Measurements from ENCODE around the gene RNF157.
"Not testable (repeated sequence)": the region's sequence is repeated elsewhere in the genome, so short reads cannot be mapped to it uniquely, and the experiment has no call there.

RNF157 gene

DNA sequence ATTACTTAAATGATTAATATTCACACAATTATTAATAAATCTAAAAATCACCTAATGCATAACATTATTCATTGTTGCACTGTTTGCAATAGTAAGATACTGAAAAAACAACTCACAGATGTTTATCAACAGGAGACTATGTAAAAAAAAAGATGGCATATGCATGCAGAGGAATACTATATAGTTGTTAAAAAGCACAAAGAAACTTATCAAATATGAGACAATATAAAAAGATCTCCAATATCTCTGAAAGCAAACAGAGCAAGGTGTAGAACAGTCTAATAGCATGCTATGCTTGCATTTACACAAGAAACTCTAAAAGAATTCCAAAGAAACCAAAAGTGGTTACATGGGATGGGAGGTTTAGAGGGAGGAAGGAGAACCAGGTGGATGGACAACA is 3.7 kb downstream of the RNF157 start:
- in situ Hi-C loops (cut with MboI; ENCODE audit: low sequenced_read_pairs): no loop called here

DNA sequence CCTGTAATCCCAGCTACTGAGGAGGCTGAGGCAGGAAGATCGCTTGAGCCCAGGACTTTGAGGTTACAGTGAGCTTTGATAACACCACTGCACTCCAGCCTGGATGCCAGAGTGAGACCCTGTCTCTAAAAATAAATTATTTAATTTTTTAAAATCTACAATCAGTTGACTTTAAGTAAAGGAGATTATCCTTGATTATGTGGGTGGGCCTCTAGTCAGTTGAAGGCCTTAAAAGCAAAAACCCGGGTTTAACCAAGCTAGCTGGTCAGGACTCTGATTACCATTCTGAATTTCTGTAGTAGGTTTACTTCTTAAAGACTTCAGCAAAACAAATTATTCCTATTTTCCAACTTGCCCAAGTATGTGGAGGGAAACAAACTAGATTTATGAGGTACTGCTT is 4.4 kb downstream of the RNF157 start:
- in situ Hi-C loops (cut with MboI; ENCODE audit: low sequenced_read_pairs): no loop called here

DNA sequence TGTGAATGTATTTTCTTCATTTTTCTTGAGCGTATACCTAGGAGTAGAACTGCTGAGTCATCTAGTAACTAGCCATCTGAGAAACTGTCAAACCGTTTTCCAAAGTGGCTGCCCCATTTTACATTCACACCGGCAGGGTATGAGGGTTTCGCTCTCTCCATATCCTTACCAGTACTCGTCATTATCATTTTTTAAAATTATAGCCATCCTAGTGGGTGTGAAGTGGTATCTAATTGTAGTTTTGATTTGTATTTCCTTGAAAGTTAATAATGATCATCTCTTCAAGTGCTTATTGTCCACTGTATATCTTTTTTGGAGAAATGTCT is 6.0 kb downstream of the RNF157 start:
- in situ Hi-C loops (cut with MboI; ENCODE audit: low sequenced_read_pairs): no loop called here

DNA sequence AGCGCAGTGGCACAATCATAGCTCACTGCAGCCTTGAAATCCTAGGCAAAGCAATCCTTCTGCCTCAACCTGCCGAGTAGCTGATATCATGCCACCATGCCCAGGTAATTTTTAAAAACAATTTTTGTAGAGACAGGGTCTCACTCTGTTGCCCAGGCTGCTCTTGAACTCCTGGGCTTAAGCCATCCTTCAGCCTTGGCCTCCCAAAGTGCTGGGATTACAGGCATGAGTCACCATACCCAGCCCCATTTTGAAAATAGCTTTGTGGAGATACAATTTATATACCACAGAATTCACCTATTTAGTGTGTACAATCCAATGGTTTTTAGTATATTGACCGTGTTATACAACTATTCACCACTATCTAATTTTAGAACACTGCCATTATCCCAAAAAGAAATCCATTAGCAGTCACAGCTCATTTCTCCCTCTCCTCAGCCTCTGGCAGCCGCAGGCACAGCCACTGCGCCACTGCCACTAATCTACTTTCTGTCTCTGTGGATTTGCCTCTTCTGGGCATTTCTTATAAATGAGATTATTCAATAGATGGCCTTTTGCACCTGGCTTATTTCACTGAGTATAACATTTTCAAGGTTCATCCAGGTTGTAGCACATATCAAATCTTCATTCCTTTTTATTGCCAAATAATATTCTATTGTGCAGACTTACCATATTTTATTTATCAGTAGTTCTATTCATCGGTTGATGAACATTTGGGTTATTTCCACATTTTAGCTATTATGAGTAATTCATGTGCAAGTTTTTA is 6.5 kb downstream of the RNF157 start:
- in situ Hi-C loops (cut with MboI; ENCODE audit: low sequenced_read_pairs): no loop called here

DNA sequence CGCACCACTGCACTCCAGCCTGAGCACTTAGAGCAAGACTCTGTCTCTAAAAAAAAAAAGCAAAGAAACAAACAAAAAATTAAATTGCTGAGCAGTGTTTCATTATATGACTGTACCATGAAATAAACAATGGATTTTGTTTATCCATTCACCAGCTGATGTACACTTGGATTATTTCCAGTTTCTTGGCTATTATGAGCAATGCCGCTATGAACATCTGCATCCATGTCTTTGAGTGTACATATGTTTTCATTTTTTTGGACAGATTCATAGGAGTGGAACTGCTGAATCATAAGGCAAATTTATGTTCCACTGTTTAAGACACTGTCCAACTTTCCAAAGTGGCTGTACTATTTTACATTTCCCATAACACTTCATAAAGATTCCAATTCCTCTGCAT is 8.0 kb downstream of the RNF157 start:
- in situ Hi-C loops (cut with MboI; ENCODE audit: low sequenced_read_pairs): no loop called here

DNA sequence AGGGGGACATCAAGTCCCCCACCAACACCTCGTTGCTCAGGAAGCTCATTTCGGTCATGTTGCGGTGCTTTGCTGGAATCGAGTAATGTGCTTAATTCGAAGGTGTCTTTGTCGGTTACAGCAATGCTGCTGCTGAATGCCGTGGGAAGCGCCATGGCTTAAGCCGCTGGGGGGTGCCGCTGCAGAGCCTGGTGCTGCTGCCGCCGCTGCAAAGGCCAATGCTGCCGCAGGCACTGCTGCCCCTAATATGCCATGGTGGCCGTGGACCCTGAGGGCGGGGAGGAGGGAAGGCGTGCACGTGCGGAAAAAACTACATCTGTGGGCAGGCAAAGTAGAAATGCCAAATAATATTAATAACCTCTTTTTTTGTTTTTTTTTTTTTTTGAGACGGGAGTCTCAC is 13.5 kb downstream of the RNF157 start:
- in situ Hi-C loops (cut with MboI; ENCODE audit: low sequenced_read_pairs): not testable (repeated sequence)

DNA sequence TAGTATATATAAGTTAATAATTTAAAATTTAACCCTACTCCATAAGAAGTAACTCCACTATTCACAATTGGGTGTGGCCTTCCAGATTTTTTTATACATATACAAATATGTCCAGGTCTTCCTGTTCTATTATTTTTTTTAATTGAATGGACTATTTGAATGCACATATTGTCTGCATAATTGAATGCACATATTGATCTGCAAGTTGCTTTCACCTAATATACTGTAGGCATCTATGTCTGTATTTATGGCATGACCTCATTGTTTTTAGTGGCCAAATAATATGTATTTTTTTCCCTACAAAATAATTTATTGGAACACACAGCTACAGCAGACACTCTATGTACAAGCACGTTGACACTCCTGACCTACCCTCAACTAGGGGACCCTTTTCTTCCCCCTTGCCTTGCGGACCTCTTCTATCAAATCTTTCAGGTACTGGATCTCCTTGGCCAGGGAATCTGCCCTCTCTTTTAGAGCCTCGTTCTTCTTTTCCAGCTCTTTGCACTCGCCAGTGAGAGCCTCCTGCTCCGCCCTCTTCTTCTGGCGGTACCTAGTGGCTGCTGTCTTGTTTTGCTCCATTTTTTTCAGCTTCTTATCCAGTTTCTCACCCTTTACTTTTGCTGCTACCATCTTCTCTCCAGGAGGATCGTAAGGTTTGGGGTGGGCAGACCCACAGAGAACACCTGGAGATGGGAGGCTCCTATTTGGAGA is 14.8 kb downstream of the RNF157 start:
- in situ Hi-C loops (cut with MboI; ENCODE audit: low sequenced_read_pairs): not testable (repeated sequence)

DNA sequence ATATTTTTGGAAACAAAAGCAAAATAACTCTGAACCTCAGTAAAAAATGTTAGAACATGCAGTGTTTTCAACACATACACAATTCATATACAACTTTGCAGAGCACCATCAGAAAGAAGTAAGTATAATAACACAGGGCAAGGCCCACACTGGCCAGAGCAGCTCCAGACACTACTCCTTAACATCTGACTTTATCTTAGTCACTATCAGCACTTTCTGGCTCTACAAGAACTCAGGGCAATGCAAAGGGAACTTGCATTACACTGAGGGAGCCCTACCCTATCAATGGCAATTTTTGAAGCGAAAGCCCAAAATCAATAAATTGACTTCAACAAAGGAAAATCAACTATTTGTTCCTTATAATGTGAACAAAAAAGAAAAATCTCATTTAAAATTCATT is 16.5 kb downstream of the RNF157 start:
- in situ Hi-C loops (cut with MboI; ENCODE audit: low sequenced_read_pairs): no loop called here

DNA sequence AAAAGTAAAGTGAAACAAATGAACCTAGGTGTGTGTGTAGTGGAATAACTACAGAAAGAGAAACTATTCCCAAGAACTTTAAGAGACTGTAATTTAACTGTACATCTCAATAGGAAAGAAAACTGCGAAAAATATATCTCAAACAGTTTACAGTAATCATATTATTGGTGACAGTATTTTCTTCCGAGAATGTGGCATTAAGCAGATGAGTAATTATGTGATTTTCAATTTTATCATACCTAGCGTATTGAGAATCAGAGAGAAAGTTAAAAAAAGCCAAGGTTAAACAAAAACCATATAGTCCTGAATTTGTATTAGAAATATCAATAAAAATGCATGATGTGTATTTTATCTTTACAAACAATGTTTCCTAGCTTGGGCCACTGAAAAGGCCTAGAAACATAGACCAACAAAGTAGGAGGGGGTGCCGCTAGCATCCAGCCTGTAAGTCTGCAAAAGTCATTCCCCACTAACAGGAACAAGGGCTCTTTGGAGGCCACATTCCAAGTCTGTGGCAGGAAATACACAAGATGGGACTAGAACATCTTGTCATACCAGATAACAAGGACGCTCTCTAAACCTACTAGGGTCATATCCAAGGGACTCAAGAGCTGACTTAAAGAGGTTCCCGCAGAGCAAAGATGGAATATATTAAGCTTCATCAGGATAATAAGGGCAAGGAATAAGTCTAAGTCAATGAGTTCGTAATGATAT is 20.5 kb downstream of the RNF157 start:
- in situ Hi-C loops (cut with MboI; ENCODE audit: low sequenced_read_pairs): no loop called here

DNA sequence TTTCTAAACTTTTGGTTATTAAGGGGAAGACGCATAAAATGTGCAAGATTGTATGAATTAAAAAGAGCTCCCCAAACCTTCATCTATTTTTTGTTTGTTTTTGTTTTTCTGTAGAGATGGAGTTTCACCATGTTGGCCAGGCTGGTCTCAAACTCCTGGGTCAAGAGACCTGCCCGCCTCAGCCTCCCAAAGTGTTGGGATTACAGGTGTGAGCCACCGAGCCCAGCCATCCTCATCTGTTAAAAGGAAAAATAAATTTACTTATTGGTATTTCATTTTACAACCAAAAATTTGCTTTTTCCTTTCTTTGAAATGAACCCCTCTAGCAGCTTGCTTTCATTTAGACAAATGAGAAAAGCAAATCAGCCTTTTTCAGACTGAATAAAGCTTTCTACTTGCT is 23.2 kb downstream of the RNF157 start:
- in situ Hi-C loops (cut with MboI; ENCODE audit: low sequenced_read_pairs): no loop called here

DNA sequence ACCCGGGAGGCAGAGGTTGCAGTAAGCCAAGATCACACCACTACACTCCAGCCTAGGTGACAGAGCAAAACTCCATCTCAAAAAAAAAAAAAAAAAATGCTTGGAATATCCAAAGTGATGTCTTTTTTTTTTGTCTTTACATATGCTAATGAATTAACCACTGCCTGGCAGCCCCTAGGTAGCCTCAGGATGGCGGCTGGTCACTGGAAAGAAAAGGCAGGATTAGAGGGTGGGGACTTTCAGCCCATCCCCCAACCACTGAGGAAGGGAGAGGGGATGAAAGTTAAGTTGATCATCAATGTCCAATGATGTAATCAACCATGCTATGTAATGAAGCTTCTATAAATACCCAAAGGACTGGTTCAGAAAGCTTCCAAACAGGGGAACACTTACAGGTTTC is 26.8 kb downstream of the RNF157 start:
- in situ Hi-C loops (cut with MboI; ENCODE audit: low sequenced_read_pairs): no loop called here

DNA sequence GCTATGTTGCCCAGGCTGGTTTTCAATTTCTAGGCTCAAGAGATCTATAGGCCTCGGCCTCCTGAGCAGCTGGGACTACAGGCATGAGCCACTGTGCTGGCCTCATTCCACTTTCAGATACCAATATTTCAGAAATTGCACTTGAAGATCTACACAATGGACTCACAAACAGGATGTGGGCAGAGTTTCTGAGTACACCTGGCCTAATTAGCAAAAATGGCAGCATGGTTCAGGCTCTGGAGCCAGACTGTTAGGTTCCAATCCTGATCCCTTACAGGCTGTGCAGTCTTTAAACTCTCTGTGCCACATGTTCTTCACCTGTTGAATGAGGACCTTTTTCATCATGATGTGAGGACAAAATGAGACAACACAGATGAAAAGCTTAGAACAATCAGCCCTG is 32.2 kb downstream of the RNF157 start:
- in situ Hi-C loops (cut with MboI; ENCODE audit: low sequenced_read_pairs): no loop called here

DNA sequence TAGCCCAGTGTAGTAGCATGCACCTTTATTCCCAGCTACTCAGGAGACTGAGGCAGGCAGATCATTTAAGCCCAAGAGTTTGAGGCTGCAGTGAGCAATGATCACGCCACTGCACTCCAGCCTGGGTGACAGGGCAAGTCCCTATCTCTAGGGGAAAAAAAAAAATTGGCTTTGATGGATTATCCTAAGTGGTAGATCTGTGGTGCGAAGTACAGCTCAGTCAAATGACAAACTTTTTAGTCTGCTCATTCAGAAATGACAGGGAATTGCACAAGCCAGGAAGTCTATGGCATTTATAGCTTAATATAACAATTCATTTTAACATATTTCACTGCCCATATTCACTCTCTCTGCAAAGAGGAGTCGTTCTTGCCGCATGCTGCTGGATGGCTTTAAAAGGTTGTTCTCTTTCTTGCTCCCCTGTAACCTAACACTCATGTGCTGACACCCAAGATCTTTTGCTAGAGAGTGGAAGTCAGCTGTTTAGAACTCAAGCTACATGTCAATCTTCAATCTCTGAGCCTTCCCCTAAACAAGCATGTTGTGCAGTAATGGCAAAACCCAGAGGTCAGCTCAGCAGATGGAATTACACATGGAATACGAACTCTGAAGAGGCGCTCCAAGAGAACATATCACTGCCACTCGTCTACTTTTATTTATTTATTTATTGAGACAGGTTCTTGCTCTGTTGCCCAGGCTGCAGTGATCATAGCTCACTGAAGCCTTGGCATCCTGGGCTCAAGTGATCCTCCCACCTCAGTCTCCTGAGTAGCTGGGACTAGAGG is 32.8 kb downstream of the RNF157 start:
- in situ Hi-C loops (cut with MboI; ENCODE audit: low sequenced_read_pairs): no loop called here

DNA sequence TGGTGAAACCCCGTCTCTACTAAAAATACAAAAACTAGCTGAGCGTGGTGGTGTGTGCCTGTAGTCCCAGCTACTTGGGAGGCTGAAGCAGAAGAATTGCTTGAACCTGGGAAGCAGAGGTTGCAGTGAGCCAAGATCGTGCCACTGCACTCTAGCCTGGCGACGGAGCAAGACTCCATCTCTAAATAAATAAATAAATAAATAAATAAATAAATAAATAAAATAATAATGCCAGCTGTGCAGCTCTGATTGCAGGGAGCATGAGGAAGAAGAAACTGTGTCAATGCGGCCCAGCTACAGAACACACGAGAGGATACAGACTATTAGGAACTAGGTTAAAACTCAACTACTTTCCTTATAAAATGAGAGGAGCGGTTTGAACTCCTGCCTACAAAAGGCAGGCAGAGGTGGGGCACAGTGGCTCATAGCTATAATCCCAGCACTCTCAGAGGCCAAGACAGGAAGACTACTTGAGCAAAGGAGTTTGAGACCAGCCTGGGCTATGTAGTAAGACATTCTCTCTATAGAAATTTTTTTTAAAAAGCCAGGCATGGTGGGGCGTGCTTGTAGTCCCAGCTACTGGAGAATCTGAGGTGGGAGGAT is 34.6 kb downstream of the RNF157 start:
- in situ Hi-C loops (cut with MboI; ENCODE audit: low sequenced_read_pairs): not testable (repeated sequence)

DNA sequence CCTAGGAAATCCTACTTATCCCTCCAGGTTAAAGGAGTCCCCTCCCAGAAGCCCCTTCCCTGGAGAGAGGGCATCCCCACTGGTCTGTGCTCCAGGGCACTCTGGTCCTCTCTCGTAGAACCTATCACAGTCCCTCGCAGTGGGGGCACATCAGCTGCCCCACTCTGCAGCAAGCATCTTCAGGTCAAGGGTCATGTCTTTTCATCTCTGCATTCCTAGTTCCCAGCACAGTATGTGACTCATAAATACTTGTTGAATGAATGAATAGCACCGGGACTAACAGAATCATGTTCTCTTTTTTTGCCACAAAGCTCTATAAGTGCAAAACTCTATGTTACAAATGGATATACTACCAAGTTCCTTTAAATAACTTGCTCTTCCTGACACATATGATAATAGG is 36.0 kb downstream of the RNF157 start:
- in situ Hi-C loops (cut with MboI; ENCODE audit: low sequenced_read_pairs): no loop called here

DNA sequence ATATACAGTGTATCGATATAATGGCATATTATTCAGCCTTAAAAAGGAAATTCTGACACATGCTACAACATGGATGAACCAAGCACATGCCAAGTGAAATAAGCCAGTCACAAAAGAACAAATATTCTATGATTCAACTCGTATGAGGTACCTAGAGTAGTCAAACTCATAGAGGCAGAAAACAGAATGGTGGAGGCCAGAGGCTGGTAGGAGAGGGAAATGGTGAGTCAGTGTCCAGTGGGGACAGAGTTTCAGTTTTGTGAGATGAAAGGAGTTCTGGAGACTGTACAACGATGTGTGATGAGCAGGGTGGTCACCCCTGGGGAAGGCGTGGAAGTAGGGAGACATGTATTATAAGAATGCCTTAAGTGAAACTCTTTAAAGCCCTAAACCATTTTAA is 39.9 kb downstream of the RNF157 start:
- in situ Hi-C loops (cut with MboI; ENCODE audit: low sequenced_read_pairs): no loop called here

DNA sequence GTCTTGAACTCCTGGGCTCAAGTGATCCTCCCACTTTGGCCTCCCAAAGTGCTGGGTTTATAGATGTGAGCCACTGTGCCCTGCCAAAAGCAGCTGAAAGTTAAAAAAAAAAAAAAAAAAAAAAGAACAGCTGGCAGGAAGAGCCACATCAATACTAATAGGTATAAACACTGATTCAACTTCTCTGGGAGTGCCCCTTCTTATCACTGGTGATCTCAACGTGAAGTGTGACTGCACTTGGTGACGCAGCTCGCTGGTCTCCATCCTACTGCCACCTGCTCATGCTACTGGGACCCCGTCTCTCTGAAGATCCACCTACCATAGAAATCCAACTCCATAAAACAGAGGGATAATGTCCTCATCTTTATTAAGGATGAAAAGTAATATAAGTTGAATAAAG is 40.8 kb downstream of the RNF157 start:
- in situ Hi-C loops (cut with MboI; ENCODE audit: low sequenced_read_pairs): loop anchor here (10.0 kb wide), 1 partner anchor 65 kb away; the partner anchor contains the start of gene UBALD2

DNA sequence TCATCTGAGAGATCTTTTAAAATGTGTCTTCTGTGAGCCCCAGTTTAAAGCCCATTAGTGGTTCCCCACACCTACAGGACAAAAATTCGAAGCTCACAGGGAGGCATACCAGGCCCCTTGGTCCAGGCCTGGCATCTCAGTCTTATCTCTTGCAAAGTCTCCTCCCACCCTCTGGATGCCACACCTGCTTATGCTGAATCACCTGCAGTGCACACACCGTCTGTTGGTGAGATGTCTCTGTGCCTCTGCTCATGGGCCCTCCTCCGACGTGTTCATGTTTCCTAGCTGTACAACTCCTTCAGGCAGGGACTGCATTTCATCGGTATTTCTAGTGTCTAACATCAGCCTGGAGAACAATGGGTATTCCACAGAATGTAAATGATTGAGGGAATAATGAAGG is 41.6 kb downstream of the RNF157 start:
- in situ Hi-C loops (cut with MboI; ENCODE audit: low sequenced_read_pairs): loop anchor here (10.0 kb wide), 1 partner anchor 66 kb away; the partner anchor contains the start of gene UBALD2

DNA sequence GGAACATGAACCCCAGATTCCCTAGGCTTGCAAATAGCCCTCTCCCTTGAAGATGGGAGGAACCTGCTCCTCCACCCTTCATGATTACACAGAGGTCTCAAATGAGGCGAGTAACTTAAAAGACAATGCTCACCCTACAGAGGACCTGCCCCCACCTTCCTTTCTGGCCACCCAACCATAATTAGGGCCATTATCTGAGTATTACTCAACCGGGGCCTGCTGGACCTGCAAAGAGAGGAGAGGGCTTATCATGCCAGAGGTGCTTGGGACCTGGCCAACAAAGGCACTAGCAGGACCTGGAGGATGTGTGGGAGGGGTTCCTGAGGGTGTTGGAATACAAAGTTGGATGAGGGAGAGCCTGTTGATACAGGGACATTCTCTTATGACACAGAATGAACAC is 42.4 kb downstream of the RNF157 start:
- in situ Hi-C loops (cut with MboI; ENCODE audit: low sequenced_read_pairs): loop anchor here (10.0 kb wide), 1 partner anchor 67 kb away; the partner anchor contains the start of gene UBALD2

DNA sequence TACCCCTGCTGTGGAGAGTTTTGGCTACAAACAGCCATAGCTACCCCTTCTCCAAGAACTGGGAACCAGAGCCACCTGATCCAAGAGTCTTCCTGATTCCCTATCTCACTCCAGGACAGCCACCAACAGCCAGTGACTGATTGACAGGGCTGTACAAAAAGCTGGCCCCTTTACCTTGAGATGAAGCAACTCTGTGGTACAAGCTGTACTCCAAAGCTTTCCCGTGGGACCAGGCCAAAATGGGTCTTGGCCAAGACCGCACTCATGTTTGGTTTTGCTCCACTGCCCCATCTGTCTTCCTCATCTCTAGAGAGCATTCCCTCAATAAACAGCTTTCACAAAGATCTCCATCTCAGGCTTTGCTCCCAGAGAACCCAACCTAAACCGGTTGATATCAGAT is 43.6 kb downstream of the RNF157 start:
- in situ Hi-C loops (cut with MboI; ENCODE audit: low sequenced_read_pairs): loop anchor here (10.0 kb wide), 1 partner anchor 68 kb away; the partner anchor contains the start of gene UBALD2
